ENCODE results near the gene LLGL2.

GRCh38 chr17:75475851-75476250, 49.6 kb upstream of the LLGL2 start:
- no peak for TF ChIP-seq POLR2A (IDR thresholded peaks at IDR 0.05)
- TF ChIP-seq, protein P1, sequence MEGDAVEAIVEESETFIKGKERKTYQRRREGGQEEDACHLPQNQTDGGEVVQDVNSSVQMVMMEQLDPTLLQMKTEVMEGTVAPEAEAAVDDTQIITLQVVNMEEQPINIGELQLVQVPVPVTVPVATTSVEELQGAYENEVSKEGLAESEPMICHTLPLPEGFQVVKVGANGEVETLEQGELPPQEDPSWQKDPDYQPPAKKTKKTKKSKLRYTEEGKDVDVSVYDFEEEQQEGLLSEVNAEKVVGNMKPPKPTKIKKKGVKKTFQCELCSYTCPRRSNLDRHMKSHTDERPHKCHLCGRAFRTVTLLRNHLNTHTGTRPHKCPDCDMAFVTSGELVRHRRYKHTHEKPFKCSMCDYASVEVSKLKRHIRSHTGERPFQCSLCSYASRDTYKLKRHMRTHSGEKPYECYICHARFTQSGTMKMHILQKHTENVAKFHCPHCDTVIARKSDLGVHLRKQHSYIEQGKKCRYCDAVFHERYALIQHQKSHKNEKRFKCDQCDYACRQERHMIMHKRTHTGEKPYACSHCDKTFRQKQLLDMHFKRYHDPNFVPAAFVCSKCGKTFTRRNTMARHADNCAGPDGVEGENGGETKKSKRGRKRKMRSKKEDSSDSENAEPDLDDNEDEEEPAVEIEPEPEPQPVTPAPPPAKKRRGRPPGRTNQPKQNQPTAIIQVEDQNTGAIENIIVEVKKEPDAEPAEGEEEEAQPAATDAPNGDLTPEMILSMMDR (IDR thresholded peaks at IDR 0.05), result no peak
